NT2/D1 (cell line): ENCODE results near the gene TWSG1.

ENCODE experiments used
- SUZ12 ChIP-seq: IDR thresholded peaks from 2 replicates; pipeline ENCODE4 v1.6.1; 2011; ENCODE audit not compliant: insufficient read length, insufficient read depth; ENCODE audit errors: extremely low read depth
- YY1 ChIP-seq: IDR thresholded peaks from 2 replicates; pipeline ENCODE4 v1.6.1; 2011; ENCODE audit not compliant: insufficient read length, insufficient read depth
- ZNF274 ChIP-seq: IDR thresholded peaks from 2 replicates; pipeline ENCODE4 v1.6.1; 2011; ENCODE audit warnings: mild to moderate bottlenecking, low read depth, low read length

DNA sequence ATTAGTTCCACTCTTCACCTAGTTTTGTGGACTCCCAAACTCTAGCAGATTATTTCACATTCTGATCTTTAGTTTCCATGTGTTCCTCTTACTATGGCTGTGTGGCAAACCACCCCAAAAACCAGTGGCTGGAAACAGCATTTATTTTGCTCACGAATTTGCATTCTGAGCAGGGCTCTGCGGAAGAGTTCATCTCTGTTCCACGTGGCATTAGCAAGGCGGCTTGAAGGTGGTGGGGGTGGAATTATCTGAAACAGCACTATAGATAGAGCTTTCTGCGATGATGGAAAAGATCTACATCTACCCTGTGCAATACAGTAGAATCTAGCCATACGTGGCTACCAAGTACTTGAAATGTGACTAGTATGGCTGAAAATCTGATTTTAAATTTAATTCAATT lies 5.9 kb downstream of the TWSG1 start:
- TF ChIP-seq ZNF274, result no peak
- no peak for TF ChIP-seq YY1
- no peak for TF ChIP-seq SUZ12
